ENCODE results near the gene CCR7.

The CCR7 gene

GRCh38 chr17:40538936-40539705 is 26.2 kb downstream of the CCR7 start:
- H3K4me3 ChIP-seq (ENCODE audit: low read depth, low read length): no peak overlapping the region
- in situ Hi-C loops (cut with HindIII; ENCODE audit: low sequenced_read_pairs): no loop called here
- DNase-seq (ENCODE audit: low read depth): no peak
- TF ChIP-seq, protein P1, sequence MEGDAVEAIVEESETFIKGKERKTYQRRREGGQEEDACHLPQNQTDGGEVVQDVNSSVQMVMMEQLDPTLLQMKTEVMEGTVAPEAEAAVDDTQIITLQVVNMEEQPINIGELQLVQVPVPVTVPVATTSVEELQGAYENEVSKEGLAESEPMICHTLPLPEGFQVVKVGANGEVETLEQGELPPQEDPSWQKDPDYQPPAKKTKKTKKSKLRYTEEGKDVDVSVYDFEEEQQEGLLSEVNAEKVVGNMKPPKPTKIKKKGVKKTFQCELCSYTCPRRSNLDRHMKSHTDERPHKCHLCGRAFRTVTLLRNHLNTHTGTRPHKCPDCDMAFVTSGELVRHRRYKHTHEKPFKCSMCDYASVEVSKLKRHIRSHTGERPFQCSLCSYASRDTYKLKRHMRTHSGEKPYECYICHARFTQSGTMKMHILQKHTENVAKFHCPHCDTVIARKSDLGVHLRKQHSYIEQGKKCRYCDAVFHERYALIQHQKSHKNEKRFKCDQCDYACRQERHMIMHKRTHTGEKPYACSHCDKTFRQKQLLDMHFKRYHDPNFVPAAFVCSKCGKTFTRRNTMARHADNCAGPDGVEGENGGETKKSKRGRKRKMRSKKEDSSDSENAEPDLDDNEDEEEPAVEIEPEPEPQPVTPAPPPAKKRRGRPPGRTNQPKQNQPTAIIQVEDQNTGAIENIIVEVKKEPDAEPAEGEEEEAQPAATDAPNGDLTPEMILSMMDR (IDR thresholded peaks at IDR 0.05; ENCODE audit: low read depth, low read length, missing control alignments): no peak

DNA sequence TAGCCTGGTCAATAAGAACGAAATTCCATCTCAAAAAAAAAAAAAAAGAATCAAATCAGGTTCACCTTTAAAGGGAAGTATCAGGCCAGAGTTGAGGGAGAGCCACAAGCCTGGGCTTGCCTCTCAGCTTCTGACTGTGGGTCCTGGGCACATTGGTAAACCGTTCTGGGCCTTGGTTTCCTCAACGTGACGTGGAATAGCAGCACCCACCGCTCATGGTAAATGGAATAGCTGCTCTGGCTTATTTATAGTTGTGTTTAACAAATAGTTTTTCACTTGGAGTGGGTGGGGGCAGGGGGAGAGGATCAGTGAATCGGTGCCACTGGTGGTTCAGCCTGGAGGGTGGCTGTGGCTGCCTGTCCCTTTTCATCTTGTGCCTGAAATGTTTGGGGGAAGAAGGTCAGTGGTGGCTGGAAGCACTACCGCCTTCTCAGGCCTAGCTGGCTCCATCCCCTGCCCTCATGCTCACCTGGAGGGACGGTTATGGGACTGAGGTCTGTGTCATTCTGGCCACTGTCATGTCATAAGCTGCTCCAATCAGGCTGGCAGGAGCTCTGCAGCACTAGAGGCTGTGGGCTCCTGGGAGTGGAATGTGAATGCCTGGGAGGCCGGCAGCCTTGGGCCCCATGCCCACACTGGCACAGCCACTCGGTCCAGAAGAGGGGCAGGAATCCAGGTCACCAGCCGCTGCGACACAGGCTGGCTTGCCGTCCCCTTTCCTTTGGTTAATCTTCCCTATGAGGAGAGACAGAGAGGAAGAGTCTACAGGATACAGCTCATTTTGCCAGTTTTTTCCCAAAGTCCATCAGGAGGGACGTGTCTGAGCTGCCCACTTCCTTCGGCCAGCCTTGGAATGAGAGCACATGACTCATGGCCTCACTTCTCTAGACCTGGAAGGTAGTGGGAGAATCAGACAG is 27.0 kb downstream of the CCR7 start:
- in situ Hi-C loops (cut with HindIII; ENCODE audit: low sequenced_read_pairs): no loop called here

GRCh38 chr17:40536295-40537171 is 28.7 kb downstream of the CCR7 start:
- DNase-seq (ENCODE audit: low read depth): no peak
- TF ChIP-seq, protein P1 (IDR thresholded peaks at IDR 0.05; ENCODE audit: low read depth, low read length, missing control alignments): no peak
- in situ Hi-C loops (cut with HindIII; ENCODE audit: low sequenced_read_pairs): no loop called here
- no peak overlapping the region for H3K4me3 ChIP-seq (ENCODE audit: low read depth, low read length)

More for the DNA sequence above, 27.0 kb downstream of the CCR7 start:
- TF ChIP-seq, protein P1 (IDR thresholded peaks at IDR 0.05; ENCODE audit: low read depth, low read length, missing control alignments): no peak
- H3K4me3 ChIP-seq (ENCODE audit: low read depth, low read length): no peak overlapping the region
- DNase-seq (ENCODE audit: low read depth): no peak

- in situ Hi-C loops (cut with HindIII; ENCODE audit: low sequenced_read_pairs): no loop called here
- DNase-seq (ENCODE audit: low read depth): no peak
- TF ChIP-seq, protein P1 (IDR thresholded peaks at IDR 0.05; ENCODE audit: low read depth, low read length, missing control alignments): no peak
- H3K4me3 ChIP-seq (ENCODE audit: low read depth, low read length): no peak overlapping the region
Observed at GRCh38 chr17:40535924-40536294, 29.4 kb downstream of the CCR7 start.

DNA sequence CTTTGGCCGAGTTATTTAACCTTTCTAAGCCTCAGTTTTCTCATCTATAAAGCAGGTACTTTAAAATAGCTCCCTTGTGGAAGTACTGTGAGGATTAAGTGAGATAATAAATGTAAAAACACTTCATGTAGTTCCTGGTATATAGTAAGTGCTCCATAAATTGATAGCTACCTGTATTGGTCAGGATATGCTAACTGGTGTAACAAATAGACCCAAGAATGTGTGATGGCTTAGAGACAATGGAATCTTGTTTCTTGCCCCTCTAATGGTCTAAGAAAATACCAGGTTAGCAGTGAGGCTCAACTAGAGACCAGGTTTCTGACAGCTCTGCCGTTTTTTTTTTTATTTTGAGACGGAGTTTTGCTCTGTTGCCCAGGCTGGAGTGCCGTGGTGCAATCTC is 29.8 kb downstream of the CCR7 start:
- in situ Hi-C loops (cut with HindIII; ENCODE audit: low sequenced_read_pairs): no loop called here
- no peak overlapping the region for H3K4me3 ChIP-seq (ENCODE audit: low read depth, low read length)
- TF ChIP-seq, protein P1 (IDR thresholded peaks at IDR 0.05; ENCODE audit: low read depth, low read length, missing control alignments): no peak
- no peak for DNase-seq (ENCODE audit: low read depth)

Measured in astrocyte of the cerebellum (primary cell).